ENCODE measurements around the gene OR52A1.

OR52A1 gene

DNA sequence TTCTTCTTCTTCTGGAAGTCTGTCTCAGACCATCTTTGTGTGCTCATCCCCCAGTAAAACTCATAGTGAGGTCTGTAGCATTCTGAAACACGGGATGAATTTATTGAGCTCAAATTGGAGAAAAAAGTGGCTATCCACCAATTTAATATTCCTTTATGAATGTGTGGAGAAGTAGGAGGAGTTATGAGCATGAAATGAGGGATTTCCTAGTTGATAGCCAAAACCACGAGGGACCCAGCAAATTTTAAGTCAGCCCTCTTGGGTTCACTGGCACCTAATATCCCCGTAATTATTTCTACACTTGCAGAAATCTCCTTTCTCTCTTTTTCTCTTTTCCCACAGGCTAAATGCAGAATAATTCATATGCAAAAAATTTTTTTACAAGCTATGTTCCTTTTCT lies at the start of gene OR52A1:
TSS of gene OR52A1 (minus strand) at position 101 of the 400 bp plus-strand sequence. CDS start 2,388 bp downstream, outside the sequence.
- no peak for DNase-seq (ENCODE audit: low read depth, low spot score)
- CTCF ChIA-PET = no interaction called here
- POLR2A ChIA-PET = no interaction called here
- no peak within 1 kb of the TSS for H3K4me3 ChIP-seq (ENCODE audit: low read depth, low read length)
- TF ChIP-seq, protein P1, sequence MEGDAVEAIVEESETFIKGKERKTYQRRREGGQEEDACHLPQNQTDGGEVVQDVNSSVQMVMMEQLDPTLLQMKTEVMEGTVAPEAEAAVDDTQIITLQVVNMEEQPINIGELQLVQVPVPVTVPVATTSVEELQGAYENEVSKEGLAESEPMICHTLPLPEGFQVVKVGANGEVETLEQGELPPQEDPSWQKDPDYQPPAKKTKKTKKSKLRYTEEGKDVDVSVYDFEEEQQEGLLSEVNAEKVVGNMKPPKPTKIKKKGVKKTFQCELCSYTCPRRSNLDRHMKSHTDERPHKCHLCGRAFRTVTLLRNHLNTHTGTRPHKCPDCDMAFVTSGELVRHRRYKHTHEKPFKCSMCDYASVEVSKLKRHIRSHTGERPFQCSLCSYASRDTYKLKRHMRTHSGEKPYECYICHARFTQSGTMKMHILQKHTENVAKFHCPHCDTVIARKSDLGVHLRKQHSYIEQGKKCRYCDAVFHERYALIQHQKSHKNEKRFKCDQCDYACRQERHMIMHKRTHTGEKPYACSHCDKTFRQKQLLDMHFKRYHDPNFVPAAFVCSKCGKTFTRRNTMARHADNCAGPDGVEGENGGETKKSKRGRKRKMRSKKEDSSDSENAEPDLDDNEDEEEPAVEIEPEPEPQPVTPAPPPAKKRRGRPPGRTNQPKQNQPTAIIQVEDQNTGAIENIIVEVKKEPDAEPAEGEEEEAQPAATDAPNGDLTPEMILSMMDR (IDR thresholded peaks at IDR 0.05; ENCODE audit: insufficient read depth, low read length, missing control alignments) = no peak

DNA sequence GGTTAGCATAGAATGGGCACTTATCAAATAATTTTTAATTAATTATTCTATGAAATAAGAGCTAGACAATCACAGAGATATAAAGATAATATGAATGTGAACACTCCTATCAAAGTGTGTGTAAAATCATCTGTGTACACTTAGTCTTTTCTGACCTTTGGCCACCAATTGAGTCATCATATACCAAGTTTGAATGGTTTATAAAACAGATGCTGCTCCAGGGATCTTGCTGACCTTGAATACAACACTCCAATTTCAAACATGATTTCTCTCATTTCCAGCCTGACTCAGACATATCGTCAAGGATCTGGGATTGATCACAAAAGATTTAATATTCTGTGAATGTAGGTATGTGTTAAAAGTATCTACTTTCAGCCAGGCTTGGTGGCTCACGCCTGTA lies 48.8 kb upstream of the OR52A1 start:
- POLR2A ChIA-PET = no interaction called here
- DNase-seq (ENCODE audit: low read depth, low spot score) = no peak
- CTCF ChIA-PET = interaction anchor here (0.8 to 6.0 kb wide), 6 partner anchors 67 to 178 kb away, joined by 3 to 66 read pairs (median 11); no protein-coding TSS in a partner anchor
- no peak overlapping the region for H3K4me3 ChIP-seq (ENCODE audit: low read depth, low read length)
- TF ChIP-seq, protein P1 (IDR thresholded peaks at IDR 0.05; ENCODE audit: insufficient read depth, low read length, missing control alignments) = no peak

DNA sequence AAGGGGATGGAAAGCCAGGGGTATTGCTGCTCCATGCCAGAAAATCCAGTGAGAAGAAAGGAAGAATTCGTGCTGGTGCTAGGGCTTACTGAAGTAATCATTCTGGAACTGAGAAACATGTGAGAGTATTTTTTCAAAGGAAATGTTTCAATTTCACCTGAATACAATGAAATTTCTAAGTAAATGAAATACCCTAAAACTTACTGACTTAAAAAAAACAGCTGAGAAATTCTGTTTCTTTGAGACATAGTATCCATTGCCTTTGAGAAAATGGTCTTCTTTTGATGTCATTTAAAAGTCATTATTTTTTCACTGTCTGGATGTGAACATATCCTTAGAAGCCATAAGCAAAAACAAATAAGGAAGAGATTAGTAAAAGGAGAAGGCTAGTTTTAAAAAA lies 46.0 kb upstream of the OR52A1 start, which contains the start of gene OR51V1:
TSS of gene OR51V1 (minus strand) at position 101 of the 400 bp plus-strand sequence. CDS start at position 101, 0 bp downstream.
- ChIA-PET CTCF (interaction anchor here (0.9 to 6.0 kb wide), 4 partner anchors 90 to 180 kb away, joined by 3 to 66 read pairs (median 15); no protein-coding TSS in a partner anchor), POLR2A (no interaction called here)
- no peak within 1 kb of the TSS for H3K4me3 ChIP-seq (ENCODE audit: low read depth, low read length)
- DNase-seq (ENCODE audit: low read depth, low spot score) = no peak
- TF ChIP-seq, protein P1 (IDR thresholded peaks at IDR 0.05; ENCODE audit: insufficient read depth, low read length, missing control alignments) = no peak

DNA sequence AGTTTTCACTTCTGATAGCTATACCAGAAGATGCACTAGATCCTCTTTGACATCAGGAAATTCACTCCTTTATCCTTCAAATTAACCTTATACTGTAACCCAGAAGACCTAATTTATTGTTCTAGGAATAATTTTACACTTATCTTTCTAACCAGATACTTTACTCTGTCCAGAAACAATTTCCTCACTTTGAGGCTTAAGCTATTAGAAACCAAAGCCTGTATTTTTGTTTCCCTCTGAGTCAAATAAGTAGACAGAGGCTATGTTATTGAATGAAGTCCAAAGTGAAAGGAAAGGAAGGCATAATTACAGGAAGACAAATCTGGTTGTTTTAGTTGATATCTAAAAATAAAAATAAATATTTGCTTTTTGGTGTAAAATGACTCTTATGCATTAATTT lies 43.7 kb upstream of the OR52A1 start:
- ChIA-PET POLR2A (no interaction called here), CTCF (interaction anchor here (1.2 to 4.5 kb wide), 2 partner anchors 73 to 183 kb away, joined by 3 to 15 read pairs; no protein-coding TSS in a partner anchor)
- TF ChIP-seq, protein P1 (IDR thresholded peaks at IDR 0.05; ENCODE audit: insufficient read depth, low read length, missing control alignments) = no peak
- no peak overlapping the region for H3K4me3 ChIP-seq (ENCODE audit: low read depth, low read length)
- no peak for DNase-seq (ENCODE audit: low read depth, low spot score)

DNA sequence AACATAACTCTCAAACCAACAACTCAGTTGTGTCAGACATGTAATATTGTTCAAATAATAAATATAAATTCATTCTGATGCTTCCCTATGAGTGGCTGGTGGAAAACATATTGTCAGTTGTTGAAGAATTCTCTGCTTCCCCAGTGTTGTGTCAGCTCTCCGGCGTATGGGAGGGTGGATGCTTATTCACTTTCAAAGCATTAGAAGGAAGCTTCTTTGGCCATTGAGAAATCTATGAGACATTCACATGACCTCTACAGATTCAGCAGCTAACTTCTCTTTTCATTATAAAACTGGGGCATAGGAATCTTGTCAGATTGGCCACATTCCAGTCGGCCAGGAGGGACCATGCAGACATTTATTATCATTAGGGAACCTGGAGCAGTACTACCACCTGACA lies 43.0 kb upstream of the OR52A1 start:
- CTCF ChIA-PET = interaction anchor here (1.1 to 4.5 kb wide), 2 partner anchors 173 to 183 kb away, joined by 6 to 15 read pairs; no protein-coding TSS in a partner anchor
- H3K4me3 ChIP-seq (ENCODE audit: low read depth, low read length) = no peak overlapping the region
- TF ChIP-seq, protein P1 (IDR thresholded peaks at IDR 0.05; ENCODE audit: insufficient read depth, low read length, missing control alignments) = no peak
- POLR2A ChIA-PET = interaction anchor here (1.1 kb wide), 1 partner anchor 170 kb away, joined by 3 read pairs; no protein-coding TSS in a partner anchor
- peak; percentile 33 for DNase-seq (ENCODE audit: low read depth, low spot score)

DNA sequence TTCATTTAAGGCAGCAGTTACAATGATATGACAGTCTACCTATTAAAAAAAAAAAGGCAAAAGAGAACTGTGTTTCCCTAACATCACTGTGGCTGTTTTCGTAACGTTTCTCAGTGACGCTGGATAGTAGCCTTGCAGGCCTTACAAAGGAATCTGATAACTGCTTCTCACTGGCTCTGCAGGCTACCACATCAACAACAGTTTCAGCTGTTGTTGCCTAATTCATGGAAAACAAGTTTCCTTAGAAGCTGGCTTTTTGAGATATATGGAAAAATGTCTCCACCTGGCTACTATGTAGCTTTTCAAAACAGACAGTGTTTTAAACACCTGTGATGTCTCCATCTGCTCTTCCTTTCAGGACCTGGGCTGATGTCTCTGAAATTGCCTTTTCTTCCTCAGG lies 42.2 kb upstream of the OR52A1 start:
- no peak for DNase-seq (ENCODE audit: low read depth, low spot score)
- ChIA-PET CTCF (interaction anchor here (1.1 to 4.5 kb wide), 2 partner anchors 174 to 184 kb away, joined by 6 to 15 read pairs; no protein-coding TSS in a partner anchor), POLR2A (interaction anchor here (1.1 kb wide), 1 partner anchor 171 kb away, joined by 3 read pairs; no protein-coding TSS in a partner anchor)
- no peak overlapping the region for H3K4me3 ChIP-seq (ENCODE audit: low read depth, low read length)
- TF ChIP-seq, protein P1 (IDR thresholded peaks at IDR 0.05; ENCODE audit: insufficient read depth, low read length, missing control alignments) = no peak

Data from AG04449 (cell line).